ENCODE measurements around the gene FXR2.

The FXR2 gene

GRCh38 chr17:7572338-7572587 lies 42.4 kb downstream of the FXR2 start:
- in situ Hi-C loops (cut with HindIII; ENCODE audit: low sequenced_read_pairs), result no loop called here
- peak overlapping the region; percentile 56 for H3K4me3 ChIP-seq (ENCODE audit: low read depth, low read length)
- DNase-seq (ENCODE audit: low read depth), result no peak
- TF ChIP-seq, protein P1, sequence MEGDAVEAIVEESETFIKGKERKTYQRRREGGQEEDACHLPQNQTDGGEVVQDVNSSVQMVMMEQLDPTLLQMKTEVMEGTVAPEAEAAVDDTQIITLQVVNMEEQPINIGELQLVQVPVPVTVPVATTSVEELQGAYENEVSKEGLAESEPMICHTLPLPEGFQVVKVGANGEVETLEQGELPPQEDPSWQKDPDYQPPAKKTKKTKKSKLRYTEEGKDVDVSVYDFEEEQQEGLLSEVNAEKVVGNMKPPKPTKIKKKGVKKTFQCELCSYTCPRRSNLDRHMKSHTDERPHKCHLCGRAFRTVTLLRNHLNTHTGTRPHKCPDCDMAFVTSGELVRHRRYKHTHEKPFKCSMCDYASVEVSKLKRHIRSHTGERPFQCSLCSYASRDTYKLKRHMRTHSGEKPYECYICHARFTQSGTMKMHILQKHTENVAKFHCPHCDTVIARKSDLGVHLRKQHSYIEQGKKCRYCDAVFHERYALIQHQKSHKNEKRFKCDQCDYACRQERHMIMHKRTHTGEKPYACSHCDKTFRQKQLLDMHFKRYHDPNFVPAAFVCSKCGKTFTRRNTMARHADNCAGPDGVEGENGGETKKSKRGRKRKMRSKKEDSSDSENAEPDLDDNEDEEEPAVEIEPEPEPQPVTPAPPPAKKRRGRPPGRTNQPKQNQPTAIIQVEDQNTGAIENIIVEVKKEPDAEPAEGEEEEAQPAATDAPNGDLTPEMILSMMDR (IDR thresholded peaks at IDR 0.05; ENCODE audit: low read depth, low read length, missing control alignments), result no peak

GRCh38 chr17:7570351-7570750 lies 44.3 kb downstream of the FXR2 start:
- in situ Hi-C loops (cut with HindIII; ENCODE audit: low sequenced_read_pairs), result no loop called here
- no peak overlapping the region for H3K4me3 ChIP-seq (ENCODE audit: low read depth, low read length)
- TF ChIP-seq, protein P1 (IDR thresholded peaks at IDR 0.05; ENCODE audit: low read depth, low read length, missing control alignments), result no peak
- DNase-seq (ENCODE audit: low read depth), result no peak

- H3K4me3 ChIP-seq (ENCODE audit: low read depth, low read length), result no peak overlapping the region
- in situ Hi-C loops (cut with HindIII; ENCODE audit: low sequenced_read_pairs), result no loop called here
- DNase-seq (ENCODE audit: low read depth), result no peak
- TF ChIP-seq, protein P1 (IDR thresholded peaks at IDR 0.05; ENCODE audit: low read depth, low read length, missing control alignments), result no peak
Observed at GRCh38 chr17:7569571-7569970, 45.1 kb downstream of the FXR2 start.

DNA sequence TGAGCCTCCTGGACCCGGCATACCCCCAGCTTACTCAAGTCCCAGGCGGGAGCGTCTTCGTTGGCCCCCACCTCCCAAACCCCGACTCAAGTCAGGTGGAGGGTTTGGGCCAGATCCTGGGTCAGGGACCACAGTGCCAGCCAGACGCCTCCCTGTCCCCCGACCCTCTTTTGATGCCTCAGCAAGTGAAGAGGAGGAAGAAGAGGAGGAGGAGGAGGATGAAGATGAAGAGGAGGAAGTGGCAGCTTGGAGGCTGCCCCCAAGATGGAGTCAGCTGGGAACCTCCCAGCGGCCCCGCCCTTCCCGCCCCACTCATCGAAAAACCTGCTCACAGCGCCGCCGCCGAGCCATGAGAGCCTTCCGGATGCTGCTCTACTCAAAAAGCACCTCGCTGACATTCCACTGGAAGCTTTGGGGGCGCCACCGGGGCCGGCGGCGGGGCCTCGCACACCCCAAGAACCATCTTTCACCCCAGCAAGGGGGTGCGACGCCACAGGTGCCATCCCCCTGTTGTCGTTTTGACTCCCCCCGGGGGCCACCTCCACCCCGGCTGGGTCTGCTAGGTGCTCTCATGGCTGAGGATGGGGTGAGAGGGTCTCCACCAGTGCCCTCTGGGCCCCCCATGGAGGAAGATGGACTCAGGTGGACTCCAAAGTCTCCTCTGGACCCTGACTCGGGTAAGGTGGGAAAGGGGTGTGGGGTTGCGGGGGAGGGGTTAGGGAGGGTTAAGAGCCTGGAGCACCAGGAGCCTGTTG lies 51.4 kb downstream of the FXR2 start:
- no peak for DNase-seq (ENCODE audit: low read depth)
- peak overlapping the region; percentile 83 for H3K4me3 ChIP-seq (ENCODE audit: low read depth, low read length)
- TF ChIP-seq, protein P1 (IDR thresholded peaks at IDR 0.05; ENCODE audit: low read depth, low read length, missing control alignments), result no peak
- in situ Hi-C loops (cut with HindIII; ENCODE audit: low sequenced_read_pairs), result no loop called here

DNA sequence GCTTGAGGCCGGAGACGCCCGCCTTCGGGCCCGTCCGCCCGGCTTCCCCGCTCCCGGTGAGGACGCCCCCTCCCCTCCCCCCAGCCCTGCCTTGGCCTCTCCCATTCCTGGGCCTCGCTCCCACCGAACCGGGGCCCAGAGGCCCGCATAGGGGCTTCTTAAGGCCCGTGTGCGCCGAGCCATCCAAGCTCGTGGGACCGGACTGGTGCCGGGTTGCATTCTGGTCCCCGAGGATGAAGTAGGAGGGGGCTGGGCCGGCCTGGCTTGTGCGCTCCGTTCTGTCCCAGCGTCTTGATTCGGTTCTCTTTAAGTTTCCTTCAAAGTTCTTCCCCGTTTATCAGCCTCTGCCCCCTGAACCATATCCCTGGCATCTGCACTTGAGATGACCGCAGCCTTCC lies 52.5 kb downstream of the FXR2 start:
- DNase-seq (ENCODE audit: low read depth), result no peak
- peak overlapping the region; percentile 83 for H3K4me3 ChIP-seq (ENCODE audit: low read depth, low read length)
- TF ChIP-seq, protein P1 (IDR thresholded peaks at IDR 0.05; ENCODE audit: low read depth, low read length, missing control alignments), result no peak
- in situ Hi-C loops (cut with HindIII; ENCODE audit: low sequenced_read_pairs), result no loop called here

GRCh38 chr17:7561589-7562207 lies 53.0 kb downstream of the FXR2 start, which contains the start of gene SENP3:
Gene SENP3, plus strand, starts transcription at chr17:7561919. Its CDS starts 1,158 bp downstream, at chr17:7563077.
- peak; percentile 70 for DNase-seq (ENCODE audit: low read depth)
- TF ChIP-seq, protein P1 (IDR thresholded peaks at IDR 0.05; ENCODE audit: low read depth, low read length, missing control alignments), result no peak
- H3K4me3 ChIP-seq (ENCODE audit: low read depth, low read length), result peak within 1 kb of the TSS; percentile 83
- in situ Hi-C loops (cut with HindIII; ENCODE audit: low sequenced_read_pairs), result no loop called here

All from astrocyte of the cerebellum (primary cell).